Heart left ventricle (tissue), 16 donors: ENCODE measurements around the gene GRM1. TPM values are rescaled to one million over a fixed set of nuclear protein-coding genes. Genes with fewer than 3 reads are reported as not detected.

ENCODE experiments used
- ATAC-seq, 4 donors: fragments of 200-7000 bp; cut with Tn5 transposase; one replicate each; pipeline ENCODE4 v1.9.1; 2020 to 2022; ENCODE audit warnings: moderate library complexity in 4 of 4, mild to moderate bottlenecking in 3 of 4, moderate number of reproducible peaks in 1 of 4
- DNase-seq, 5 donors: peaks; one replicate each; pipeline ENCODE4 v3.0.0-alpha.2; 2020
- H3K27ac ChIP-seq, 12 donors: fragments of 200-600 bp; sonication (generic) in 4 of 12; one replicate each; pipeline versions ENCODE4 v1.5.0 to v1.8.0; 2016 to 2022; ENCODE audit warnings: mild to moderate bottlenecking in 2 of 12
- H3K27me3 ChIP-seq, 9 donors: fragments of 200-600 bp; sonication (generic) in 2 of 9; one replicate each; pipeline versions ENCODE4 v1.5.1 to v1.8.0; 2016 to 2022; ENCODE audit warnings: mild to moderate bottlenecking in 3 of 9
- H3K36me3 ChIP-seq, 9 donors: fragments of 200-600 bp; sonication (generic) in 2 of 9; one replicate each; pipeline versions ENCODE4 v1.5.0 to v1.8.0; 2018 to 2022; ENCODE audit warnings: mild to moderate bottlenecking in 2 of 9
- H3K4me1 ChIP-seq, 12 donors: fragments of 200-600 bp; sonication (generic) in 4 of 12; one replicate each; pipeline versions ENCODE4 v1.5.0 to v1.8.0; 2016 to 2022; ENCODE audit warnings: mild to moderate bottlenecking in 3 of 12
- H3K4me3 ChIP-seq, 12 donors: fragments of 200-600 bp; sonication (generic) in 4 of 12; one replicate each; pipeline versions ENCODE4 v1.5.0 to v1.8.0; 2017 to 2022; ENCODE audit warnings: mild to moderate bottlenecking in 9 of 12, moderate library complexity in 4 of 12
- H3K9me3 ChIP-seq, 12 donors: fragments of 200-600 bp; sonication (generic) in 4 of 12; one replicate each; pipeline versions ENCODE4 v1.5.0 to v1.8.0; 2016 to 2022; ENCODE audit warnings: mild to moderate bottlenecking in 1 of 12
- POLR2A ChIP-seq, 2 donors: fragments of 450-650 bp; IDR thresholded peaks; one replicate each; pipeline ENCODE4 v1.6.1; 2017; ENCODE audit warnings: antibody characterized with exemption in 2 of 2, mild to moderate bottlenecking in 2 of 2, moderate library complexity in 2 of 2
- WGBS, 4 donors: extraction: QIAGEN DNeasy Blood & Tissue Kit in 2 of 4; methylation state at CpG; one replicate each; pipeline versions ENCODE4 v1.1.5 to v1.1.7; 2013 to 2018; 5-methylcytosine and 5-hydroxymethylcytosine counted together
- intact Hi-C, 10 donors: fragments of 100-400 bp; cut with DNase I; formaldehyde crosslinking; loops; one replicate each; pipeline versions ENCODE4 v1.11.1 to v1.14.2; 2022
- polyA plus RNA-seq, 2 donors: library from polyadenylated mRNA; stranded (reverse); fragments of 200-250 nt; gene quantifications; one replicate each; pipeline ENCODE4 v1.2.3, GENCODE V29; 2013
- total RNA-seq, 9 donors: library from RNA; depleted of rRNA in 2 of 9; stranded (reverse); fragments of >200 nt in 2 of 9; fragmentation: NEBNext Ultra II Directional in 3 of 9; extraction: Animal tissue kit (Norgen Biotek cat#: 25700) in 3 of 9; gene quantifications; one replicate each; pipeline versions ENCODE4 v1.1.0 to v1.2.4, GENCODE V29; 2016 to 2023
- TF ChIP-seq, protein P1 (sequence below), 12 donors: fragments of 200-600 bp; sonication (generic) in 4 of 12; IDR thresholded peaks; one replicate each; pipeline versions ENCODE4 v1.5.0 to v1.8.0; 2018 to 2022; ENCODE audit warnings: antibody characterized with exemption in 12 of 12, mild to moderate bottlenecking in 5 of 12
- donor health status: ischemic (EF 13 %, LVEDD 7.1; RV severe dilation, severe dysfunction).
- donor health status: healthy with polysubstance abuse.
- donor health status: DM: no; HTN: yes; CAD: no.
- donor health status: DM: no; HTN: no; CAD: no.
- donor health status: ischemic (EF 25% LVEDD 6.9; RV normal size, moderate dysfunction).
- donor health status: ischemic (EF 25% LVEDD 5.7; RV mildly dilated, moderate dysfunction).
- donor health status: healthy.
- donor health status: DM: yes; HTN: yes; CAD: no.
- donor health status: ischemic (EF 35%, LVEDD 5.7; RV mildly dilated, moderate dysfunction).
- donor health status: nonischemic (EF 11% LVEDD 7.7; RV severe dilation, severe dysfunction).
- donor health status: DM: yes; HTN: yes; CAD: no.
- donor health status: PGD.
- donor health status: ischemic (EF 29% LVEDD 5.4; RV normal size, mild dysfunction).
- donor health status: nonischemic (EF 23%, LVEDD 6.1; RV moderate dilation, normal function).

The GRM1 gene
- total and polyA plus RNA-seq, 11 donors, result 0.62 to 6.9 (median 4.7) TPM

DNA sequence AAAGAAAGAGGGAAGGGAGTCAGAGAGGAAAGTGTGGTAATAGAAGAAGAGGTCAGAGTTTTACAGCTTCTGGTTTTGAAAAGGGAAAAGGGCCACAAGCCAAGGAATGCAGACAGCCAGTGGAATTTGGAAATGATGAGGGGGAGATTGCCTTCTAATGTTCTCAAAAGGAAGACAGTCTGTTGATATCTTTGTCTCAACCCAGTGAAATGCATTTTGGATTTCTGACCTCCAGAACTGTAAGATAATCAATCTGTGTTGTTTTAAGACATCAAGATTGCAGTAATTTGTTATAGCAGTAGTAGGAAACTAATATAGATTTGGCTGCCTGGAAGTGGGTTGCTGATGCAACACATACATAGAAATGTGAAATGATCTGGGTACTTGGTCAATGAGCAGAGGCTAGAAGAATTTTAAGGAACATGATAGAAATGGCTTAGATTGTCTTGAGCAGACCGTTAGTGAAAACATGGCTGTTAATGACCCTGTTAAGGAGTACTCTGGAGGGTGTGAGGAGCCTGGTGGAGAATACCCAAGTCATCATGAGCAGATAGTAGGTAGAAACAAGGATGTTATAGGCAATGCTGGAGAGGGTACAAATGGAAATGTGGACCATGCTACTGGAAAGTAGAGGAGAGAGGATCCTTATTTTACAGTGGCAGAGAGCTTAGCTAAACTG lies 259.0 kb downstream of the GRM1 start:
- ATAC-seq, result no peak
- 81 to 87% (median 84%) methylated on average over 1 of the region's 1 CpG for WGBS, 4 donors
- intact Hi-C loops, result no loop called here

DNA sequence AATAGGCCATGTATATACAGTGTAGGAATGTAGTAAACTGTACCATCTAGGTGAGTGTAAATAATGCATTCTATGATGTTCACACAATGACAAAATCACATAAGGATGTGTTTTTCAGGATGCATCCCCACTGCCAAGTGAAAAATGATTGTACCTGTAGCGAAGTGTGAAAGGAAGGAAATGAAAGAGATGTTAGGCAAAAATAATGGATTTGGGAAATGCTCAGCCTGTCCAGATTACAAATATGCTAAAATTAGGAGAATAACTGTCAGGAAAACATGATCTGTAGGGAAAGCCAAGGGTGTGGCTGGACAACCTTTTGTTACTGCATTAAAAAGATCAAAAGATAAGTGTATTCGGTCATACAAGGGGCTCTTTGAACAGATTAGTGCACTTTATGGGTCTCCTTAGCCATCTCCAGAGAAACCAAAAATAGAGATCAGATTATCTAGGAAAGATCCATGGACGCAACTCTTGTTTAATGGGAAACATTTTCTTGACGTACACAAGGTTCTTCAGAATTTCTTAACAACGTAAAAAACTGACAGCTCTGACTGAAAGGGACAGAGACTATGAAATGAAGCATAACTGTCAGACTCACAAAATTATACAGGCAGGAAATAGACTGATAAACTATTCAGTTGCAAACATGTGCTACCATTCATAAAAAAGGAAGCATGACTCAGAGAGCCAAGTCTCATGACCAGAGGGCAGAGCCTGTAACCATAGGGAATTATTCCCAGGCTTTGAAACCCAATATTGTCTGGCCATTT lies 261.1 kb downstream of the GRM1 start:
- TF ChIP-seq POLR2A (IDR thresholded peaks at IDR 0.05), result no peak
- TF ChIP-seq, protein P1, sequence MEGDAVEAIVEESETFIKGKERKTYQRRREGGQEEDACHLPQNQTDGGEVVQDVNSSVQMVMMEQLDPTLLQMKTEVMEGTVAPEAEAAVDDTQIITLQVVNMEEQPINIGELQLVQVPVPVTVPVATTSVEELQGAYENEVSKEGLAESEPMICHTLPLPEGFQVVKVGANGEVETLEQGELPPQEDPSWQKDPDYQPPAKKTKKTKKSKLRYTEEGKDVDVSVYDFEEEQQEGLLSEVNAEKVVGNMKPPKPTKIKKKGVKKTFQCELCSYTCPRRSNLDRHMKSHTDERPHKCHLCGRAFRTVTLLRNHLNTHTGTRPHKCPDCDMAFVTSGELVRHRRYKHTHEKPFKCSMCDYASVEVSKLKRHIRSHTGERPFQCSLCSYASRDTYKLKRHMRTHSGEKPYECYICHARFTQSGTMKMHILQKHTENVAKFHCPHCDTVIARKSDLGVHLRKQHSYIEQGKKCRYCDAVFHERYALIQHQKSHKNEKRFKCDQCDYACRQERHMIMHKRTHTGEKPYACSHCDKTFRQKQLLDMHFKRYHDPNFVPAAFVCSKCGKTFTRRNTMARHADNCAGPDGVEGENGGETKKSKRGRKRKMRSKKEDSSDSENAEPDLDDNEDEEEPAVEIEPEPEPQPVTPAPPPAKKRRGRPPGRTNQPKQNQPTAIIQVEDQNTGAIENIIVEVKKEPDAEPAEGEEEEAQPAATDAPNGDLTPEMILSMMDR (IDR thresholded peaks at IDR 0.05), result no peak
- 26 to 52% (median 29%) methylated on average over 5 of the region's 5 CpGs for WGBS, 4 donors
- ATAC-seq (peak in 3 of 4 donors; percentile 89 to 95 (median 90)), DNase-seq (peak in 1 of 5 donors; percentile 10)
- peak overlapping the region in 1 of 12 donors; percentile 4 for H3K4me3 ChIP-seq
- H3K27me3 ChIP-seq, result no peaks in the 10 kb centered on the region
- intact Hi-C loops, result no loop called here
- peaks cover 0 to 5% (median 0%) of the 10 kb centered on the region in 12 donors for H3K9me3 ChIP-seq
- no peaks in the 10 kb centered on the region for H3K36me3 ChIP-seq
- H3K4me1 ChIP-seq, result peaks cover 0 to 17% (median 8%) of the 10 kb centered on the region in 12 donors
- H3K27ac ChIP-seq, result peak overlapping the region in 9 of 12 donors; percentile 15 to 50 (median 37)

More for the DNA sequence above, 259.0 kb downstream of the GRM1 start:
- no peaks in the 10 kb centered on the region for H3K27me3 ChIP-seq
- H3K9me3 ChIP-seq, result peaks cover 0 to 5% (median 0%) of the 10 kb centered on the region in 12 donors
- no peaks in the 10 kb centered on the region for H3K36me3 ChIP-seq
- TF ChIP-seq, protein P1 (IDR thresholded peaks at IDR 0.05), result no peak
- TF ChIP-seq POLR2A (IDR thresholded peaks at IDR 0.05), result no peak
- no peak overlapping the region for H3K4me3 ChIP-seq
- H3K27ac ChIP-seq, result no peak overlapping the region
- peaks cover 0 to 21% (median 8%) of the 10 kb centered on the region in 12 donors for H3K4me1 ChIP-seq
- DNase-seq, result no peak

DNA sequence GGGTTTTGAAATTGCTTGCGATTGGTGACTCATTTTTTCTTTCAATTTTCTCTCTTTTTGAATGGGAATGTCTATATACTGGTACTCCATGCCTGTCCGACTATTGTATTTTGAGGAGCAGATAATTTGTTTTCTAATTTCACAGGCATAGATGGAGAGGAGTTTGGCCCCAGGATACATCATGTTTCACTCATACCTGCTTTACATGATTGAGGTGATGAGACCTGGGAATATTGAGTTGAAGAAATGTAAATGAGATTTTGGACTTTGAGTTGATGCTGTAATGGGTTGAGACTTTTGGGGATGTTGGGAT lies 261.7 kb downstream of the GRM1 start:
- peaks cover 0 to 5% (median 0%) of the 10 kb centered on the region in 12 donors for H3K9me3 ChIP-seq
- no peaks in the 10 kb centered on the region for H3K27me3 ChIP-seq
- WGBS, 4 donors, result 65 to 78% (median 67%) methylated on average over 2 of the region's 2 CpGs
- H3K27ac ChIP-seq, result peak overlapping the region in 9 of 12 donors; percentile 15 to 50 (median 37)
- H3K4me3 ChIP-seq, result no peak overlapping the region
- intact Hi-C loops, result no loop called here
- ATAC-seq, result no peak
- H3K36me3 ChIP-seq, result no peaks in the 10 kb centered on the region
- H3K4me1 ChIP-seq, result peaks cover 0 to 17% (median 8%) of the 10 kb centered on the region in 12 donors
- DNase-seq, result no peak
- TF ChIP-seq, protein P1 (IDR thresholded peaks at IDR 0.05), result no peak
- no peak for TF ChIP-seq POLR2A (IDR thresholded peaks at IDR 0.05)

GRCh38 chr6:146292506-146292905 lies 263.6 kb downstream of the GRM1 start:
- H3K9me3 ChIP-seq, result peaks cover 0 to 5% (median 0%) of the 10 kb centered on the region in 12 donors
- peaks cover 0 to 17% (median 8%) of the 10 kb centered on the region in 12 donors for H3K4me1 ChIP-seq
- H3K27me3 ChIP-seq, result no peaks in the 10 kb centered on the region
- DNase-seq (no peak), ATAC-seq (no peak)
- no peaks in the 10 kb centered on the region for H3K36me3 ChIP-seq
- H3K4me3 ChIP-seq, result no peak overlapping the region
- TF ChIP-seq, protein P1 (IDR thresholded peaks at IDR 0.05), result no peak
- no peak for TF ChIP-seq POLR2A (IDR thresholded peaks at IDR 0.05)
- 74 to 80% (median 77%) methylated on average over 1 of the region's 1 CpG for WGBS, 4 donors
- H3K27ac ChIP-seq, result no peak overlapping the region
- intact Hi-C loops, result no loop called here
